GM21825 (cell line): Measurements from ENCODE around the gene LSAMP.
"Not testable (repeated sequence)": the region's sequence is repeated elsewhere in the genome, so short reads cannot be mapped to it uniquely, and the experiment has no call there.

Source experiments
- ATAC-seq: cut with Tn5 transposase; IDR thresholded peaks from one replicate; pipeline ENCODE4 v1.9.1; 2021; ENCODE audit warnings: mild to moderate bottlenecking, moderate library complexity; ENCODE audit not compliant: unreplicated experiment

The LSAMP gene

GRCh38 chr3:115819785-115820384, 625.4 kb downstream of the LSAMP start:
- peak; percentile 83 for ATAC-seq

- ATAC-seq: peak; percentile 70
Observed at GRCh38 chr3:115814778-115815380, 630.4 kb downstream of the LSAMP start.

GRCh38 chr3:115814006-115814405, 631.3 kb downstream of the LSAMP start:
- no peak for ATAC-seq

GRCh38 chr3:115808816-115809215, 636.5 kb downstream of the LSAMP start:
- ATAC-seq: no peak

GRCh38 chr3:115808244-115808643, 637.0 kb downstream of the LSAMP start:
- ATAC-seq: no peak

- no peak for ATAC-seq
Observed at GRCh38 chr3:115806501-115806900, 638.8 kb downstream of the LSAMP start.

GRCh38 chr3:115805520-115805919, 639.8 kb downstream of the LSAMP start:
- ATAC-seq: no peak

GRCh38 chr3:115804713-115805119, 640.6 kb downstream of the LSAMP start:
- ATAC-seq: no peak

- no peak for ATAC-seq
Observed at GRCh38 chr3:115804200-115804599, 641.1 kb downstream of the LSAMP start.

- ATAC-seq: no peak
Observed at GRCh38 chr3:115803661-115804060, 641.6 kb downstream of the LSAMP start.

- no peak for ATAC-seq
Observed at GRCh38 chr3:115800489-115801075, 644.7 kb downstream of the LSAMP start.

- ATAC-seq: not testable (repeated sequence)
Observed at GRCh38 chr3:115800065-115800464, 645.2 kb downstream of the LSAMP start.

GRCh38 chr3:115792206-115792955, 652.9 kb downstream of the LSAMP start:
- ATAC-seq: no peak

GRCh38 chr3:115791271-115792153, 653.8 kb downstream of the LSAMP start:
- ATAC-seq: not testable (repeated sequence)

- no peak for ATAC-seq
Observed at GRCh38 chr3:115790759-115791158, 654.5 kb downstream of the LSAMP start.

GRCh38 chr3:115789481-115789880, 655.8 kb downstream of the LSAMP start:
- no peak for ATAC-seq

GRCh38 chr3:115788921-115789470, 656.3 kb downstream of the LSAMP start:
- ATAC-seq: no peak

GRCh38 chr3:115787818-115788217, 657.5 kb downstream of the LSAMP start:
- ATAC-seq: no peak

GRCh38 chr3:115785782-115786181, 659.5 kb downstream of the LSAMP start:
- ATAC-seq: no peak

GRCh38 chr3:115784739-115785536, 660.3 kb downstream of the LSAMP start:
- no peak for ATAC-seq
